AG09319 (cell line): ENCODE data around the gene OLFML2B.

Experiments used
- DNase-seq: peaks from one replicate; pipeline ENCODE4 v3.0.0-alpha.2; 2010; ENCODE audit warnings: low read depth; ENCODE audit errors: extremely low read depth
- CTCF ChIP-seq: IDR thresholded peaks from 2 replicates; pipeline ENCODE4 v1.5.1; 2011; ENCODE audit warnings: low read depth, mild to moderate bottlenecking, inconsistent platforms, low read length, moderate library complexity

OLFML2B gene

GRCh38 chr1:162035241-162035640 lies 11.6 kb upstream of the OLFML2B start:
- TF ChIP-seq CTCF, result no peak
- DNase-seq, result no peak

- TF ChIP-seq CTCF, result no peak
- no peak for DNase-seq
Measured at GRCh38 chr1:162033428-162033827, 9.8 kb upstream of the OLFML2B start.

GRCh38 chr1:162030759-162031280 lies 7.2 kb upstream of the OLFML2B start:
- DNase-seq, result no peak
- TF ChIP-seq CTCF, result no peak

GRCh38 chr1:162029157-162029556 lies 5.5 kb upstream of the OLFML2B start:
- DNase-seq, result no peak
- no peak for TF ChIP-seq CTCF

GRCh38 chr1:162028726-162029125 lies 5.1 kb upstream of the OLFML2B start:
- no peak for TF ChIP-seq CTCF
- DNase-seq, result no peak

GRCh38 chr1:162026881-162027280 lies 3.2 kb upstream of the OLFML2B start:
- no peak for DNase-seq

GRCh38 chr1:162025541-162025940 lies 1.9 kb upstream of the OLFML2B start:
- no peak for TF ChIP-seq CTCF
- no peak for DNase-seq

More at GRCh38 chr1:162026881-162027280, 3.2 kb upstream of the OLFML2B start:
- no peak for TF ChIP-seq CTCF
